Ishikawa (cell line): ENCODE results near the gene TYRO3.

Source experiments
- CEBPB ChIP-seq: IDR thresholded peaks from 2 replicates; pipeline ENCODE4 v1.6.1; 2012
- EP300 ChIP-seq: IDR thresholded peaks from 2 replicates; pipeline ENCODE4 v1.6.1; 2012; ENCODE audit warnings: borderline replicate concordance
- RAD21 ChIP-seq: IDR thresholded peaks from 2 replicates; pipeline ENCODE4 v1.6.1; 2012; ENCODE audit warnings: low read depth
- TAF1 ChIP-seq: IDR thresholded peaks from 2 replicates; pipeline ENCODE4 v1.6.1; 2012; ENCODE audit warnings: low read depth, mild to moderate bottlenecking
- TF ChIP-seq, protein P1 (sequence below): IDR thresholded peaks from 2 replicates; pipeline ENCODE4 v1.6.1; 2012

GRCh38 chr15:41573396-41573795, 14.4 kb downstream of the TYRO3 start:
- TF ChIP-seq CEBPB: no peak
- TF ChIP-seq TAF1: no peak
- no peak for TF ChIP-seq RAD21
- TF ChIP-seq, protein P1, sequence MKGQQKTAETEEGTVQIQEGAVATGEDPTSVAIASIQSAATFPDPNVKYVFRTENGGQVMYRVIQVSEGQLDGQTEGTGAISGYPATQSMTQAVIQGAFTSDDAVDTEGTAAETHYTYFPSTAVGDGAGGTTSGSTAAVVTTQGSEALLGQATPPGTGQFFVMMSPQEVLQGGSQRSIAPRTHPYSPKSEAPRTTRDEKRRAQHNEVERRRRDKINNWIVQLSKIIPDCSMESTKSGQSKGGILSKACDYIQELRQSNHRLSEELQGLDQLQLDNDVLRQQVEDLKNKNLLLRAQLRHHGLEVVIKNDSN: no peak
- TF ChIP-seq EP300: no peak
